GM12801 (cell line): ENCODE results near the gene POLR3B.

Experiments
- CTCF ChIP-seq: IDR thresholded peaks from one replicate; pipeline ENCODE4 v1.5.1; 2011; ENCODE audit warnings: control low read depth; ENCODE audit not compliant: insufficient read length; ENCODE audit errors: extremely low read depth

The POLR3B gene

GRCh38 chr12:106433055-106433454 lies 75.5 kb downstream of the POLR3B start:
- TF ChIP-seq CTCF, result no peak

- TF ChIP-seq CTCF, result no peak
These were observed 77.0 kb downstream of the POLR3B start for GRCh38 chr12:106434526-106434925.

GRCh38 chr12:106436164-106436563 lies 78.6 kb downstream of the POLR3B start:
- TF ChIP-seq CTCF, result no peak

- no peak for TF ChIP-seq CTCF
These were observed 85.0 kb downstream of the POLR3B start for GRCh38 chr12:106442575-106442974.

GRCh38 chr12:106445053-106445452 lies 87.5 kb downstream of the POLR3B start:
- no peak for TF ChIP-seq CTCF

- no peak for TF ChIP-seq CTCF
These were observed 88.4 kb downstream of the POLR3B start for GRCh38 chr12:106445959-106446358.

GRCh38 chr12:106446419-106447092 lies 89.0 kb downstream of the POLR3B start:
- no peak for TF ChIP-seq CTCF
